Nephron (organoid): ENCODE results near the gene ZP2.
"Not testable (repeated sequence)": the region's sequence is repeated elsewhere in the genome, so short reads cannot be mapped to it uniquely, and the experiment has no call there.

Experiments
- H3K27ac Mint-ChIP-seq, 3 experiments: 2 replicates each; pipeline ENCODE4 v1.8.0; 2020; ENCODE audit warnings: mixed read lengths in 3 of 3, mild to moderate bottlenecking in 2 of 3, moderate library complexity in 1 of 3
- H3K27me3 Mint-ChIP-seq: 2 replicates; pipeline ENCODE4 v1.8.0; 2021; ENCODE audit warnings: low read depth, mild to moderate bottlenecking, moderate library complexity, mixed read lengths
- H3K36me3 Mint-ChIP-seq: 2 replicates; pipeline ENCODE4 v1.8.0; 2020; ENCODE audit warnings: low read depth, mixed read lengths
- H3K4me1 Mint-ChIP-seq: 2 replicates; pipeline ENCODE4 v1.8.0; 2020; ENCODE audit warnings: mixed read lengths
- H3K4me3 Mint-ChIP-seq, 3 experiments: 2 replicates each; pipeline ENCODE4 v1.8.0; 2020; ENCODE audit warnings: mild to moderate bottlenecking in 3 of 3, mixed read lengths in 3 of 3, moderate library complexity in 2 of 3
- H3K9me3 Mint-ChIP-seq: 2 replicates; pipeline ENCODE4 v1.8.0; 2020; ENCODE audit warnings: mixed read lengths
- TF ChIP-seq, protein P1 (sequence below), 3 experiments: fragments of 200-600 bp; sonication (generic); IDR thresholded peaks; one replicate each; pipeline ENCODE4 v1.5.0; 2021; ENCODE audit warnings: antibody characterized with exemption in 3 of 3; ENCODE audit not compliant: unreplicated experiment in 3 of 3

ZP2 gene

DNA sequence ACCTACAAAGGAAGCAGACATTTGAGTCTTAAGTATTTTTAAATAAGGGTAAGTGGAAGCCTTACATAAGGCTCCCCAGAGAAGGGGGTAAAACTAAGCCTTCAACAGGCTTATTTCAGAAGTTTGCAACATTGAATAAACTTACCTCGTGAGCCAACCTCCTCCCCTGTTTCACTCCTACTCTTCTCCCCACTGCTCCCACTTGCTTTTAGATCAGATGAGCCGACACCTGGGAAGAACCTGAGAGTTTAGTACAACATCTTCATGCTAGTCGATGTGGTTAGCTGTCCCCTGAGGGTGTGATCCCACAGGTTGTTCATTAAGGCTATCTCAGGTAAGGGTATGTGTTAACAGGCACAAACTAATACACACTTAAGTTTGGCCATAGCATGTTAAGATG, 13.8 kb downstream of the ZP2 start:
- Mint-ChIP-seq H3K27me3 (peaks cover 23% of the 10 kb centered on the region), H3K9me3 (no peaks in the 10 kb centered on the region), H3K36me3 (no peaks in the 10 kb centered on the region), H3K4me1 (no peaks in the 10 kb centered on the region), H3K4me3 (no peak overlapping the region), H3K27ac (no peak overlapping the region)
- TF ChIP-seq, protein P1, sequence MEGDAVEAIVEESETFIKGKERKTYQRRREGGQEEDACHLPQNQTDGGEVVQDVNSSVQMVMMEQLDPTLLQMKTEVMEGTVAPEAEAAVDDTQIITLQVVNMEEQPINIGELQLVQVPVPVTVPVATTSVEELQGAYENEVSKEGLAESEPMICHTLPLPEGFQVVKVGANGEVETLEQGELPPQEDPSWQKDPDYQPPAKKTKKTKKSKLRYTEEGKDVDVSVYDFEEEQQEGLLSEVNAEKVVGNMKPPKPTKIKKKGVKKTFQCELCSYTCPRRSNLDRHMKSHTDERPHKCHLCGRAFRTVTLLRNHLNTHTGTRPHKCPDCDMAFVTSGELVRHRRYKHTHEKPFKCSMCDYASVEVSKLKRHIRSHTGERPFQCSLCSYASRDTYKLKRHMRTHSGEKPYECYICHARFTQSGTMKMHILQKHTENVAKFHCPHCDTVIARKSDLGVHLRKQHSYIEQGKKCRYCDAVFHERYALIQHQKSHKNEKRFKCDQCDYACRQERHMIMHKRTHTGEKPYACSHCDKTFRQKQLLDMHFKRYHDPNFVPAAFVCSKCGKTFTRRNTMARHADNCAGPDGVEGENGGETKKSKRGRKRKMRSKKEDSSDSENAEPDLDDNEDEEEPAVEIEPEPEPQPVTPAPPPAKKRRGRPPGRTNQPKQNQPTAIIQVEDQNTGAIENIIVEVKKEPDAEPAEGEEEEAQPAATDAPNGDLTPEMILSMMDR (IDR thresholded peaks at IDR 0.05; ENCODE audit: unreplicated experiment in 3 of 3) = no peak

DNA sequence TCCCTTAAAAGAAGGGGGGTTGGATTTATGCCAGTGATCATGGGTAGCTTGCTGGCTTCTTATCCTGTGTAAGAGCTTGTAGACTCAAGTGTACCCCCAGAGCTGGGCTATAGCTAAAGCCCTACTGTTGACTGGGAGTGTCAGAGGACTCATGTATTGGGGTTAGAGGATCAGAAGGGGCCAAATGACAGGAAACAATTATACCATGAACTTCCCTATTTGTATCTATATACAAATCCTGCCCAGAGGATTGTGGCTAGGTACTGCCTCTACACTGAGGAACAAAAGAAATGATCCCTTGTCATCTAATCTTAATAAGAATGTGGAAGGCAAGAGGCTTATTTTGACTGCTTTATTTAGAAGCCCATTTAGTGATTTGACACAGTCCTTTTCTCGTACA, 14.3 kb downstream of the ZP2 start:
- Mint-ChIP-seq H3K9me3 (no peaks in the 10 kb centered on the region), H3K27me3 (peaks cover 23% of the 10 kb centered on the region), H3K4me3 (no peak overlapping the region), H3K27ac (no peak overlapping the region), H3K4me1 (no peaks in the 10 kb centered on the region), H3K36me3 (no peaks in the 10 kb centered on the region)
- TF ChIP-seq, protein P1 (IDR thresholded peaks at IDR 0.05; ENCODE audit: unreplicated experiment in 3 of 3) = no peak

DNA sequence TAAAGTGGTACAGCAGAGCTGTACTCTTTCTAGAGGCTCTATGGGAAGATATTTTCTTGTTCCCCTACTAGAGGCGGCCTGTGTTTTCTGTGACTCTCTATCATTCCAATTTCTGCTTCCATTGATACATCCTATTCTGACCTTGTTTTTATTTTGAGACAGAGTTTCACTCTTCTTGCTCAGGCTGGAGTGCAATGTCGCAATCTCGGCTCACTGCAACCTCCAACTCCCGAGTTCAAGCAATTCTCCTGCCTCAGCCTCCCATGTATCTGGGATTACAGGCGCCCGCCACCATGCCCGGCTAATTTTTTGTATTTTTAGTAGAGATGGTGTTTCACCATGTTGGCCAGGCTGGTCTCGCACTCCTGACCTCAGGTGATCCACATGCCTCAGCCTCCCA, 16.0 kb downstream of the ZP2 start:
- not testable (repeated sequence) for H3K27ac Mint-ChIP-seq, H3K4me3 Mint-ChIP-seq, H3K36me3 Mint-ChIP-seq, H3K9me3 Mint-ChIP-seq, H3K4me1 Mint-ChIP-seq
- peaks cover 24% of the 10 kb centered on the region for H3K27me3 Mint-ChIP-seq

DNA sequence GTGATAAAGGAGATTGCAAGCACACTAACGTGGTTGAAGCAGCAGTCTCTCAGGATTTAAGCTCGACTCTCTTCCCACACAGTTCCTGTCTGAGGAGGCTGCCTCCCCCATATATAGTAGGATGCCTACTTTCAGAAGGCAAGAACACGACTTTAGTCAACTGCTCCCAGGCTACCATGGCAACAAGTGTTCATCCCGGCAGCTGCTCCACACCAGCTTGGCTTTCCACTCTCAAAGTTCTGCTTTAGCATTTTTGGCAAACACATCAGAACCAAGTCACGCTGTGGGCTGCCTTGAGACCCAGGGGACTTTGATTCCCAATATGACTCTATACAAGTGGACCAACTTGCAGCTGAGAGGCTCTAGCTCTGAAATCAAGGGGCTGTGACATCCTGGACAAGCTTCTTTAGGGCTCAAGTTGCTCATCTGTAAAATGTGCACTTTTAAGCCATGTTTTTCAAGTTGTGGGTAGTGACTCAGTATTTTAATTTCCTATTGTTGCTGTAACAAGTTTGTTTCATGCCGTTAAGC, 16.5 kb downstream of the ZP2 start:
- H3K4me3 Mint-ChIP-seq = no peak overlapping the region
- no peaks in the 10 kb centered on the region for H3K4me1 Mint-ChIP-seq
- no peaks in the 10 kb centered on the region for H3K36me3 Mint-ChIP-seq
- TF ChIP-seq, protein P1 (IDR thresholded peaks at IDR 0.05; ENCODE audit: unreplicated experiment in 3 of 3) = no peak
- H3K9me3 Mint-ChIP-seq = peaks cover 2% of the 10 kb centered on the region
- H3K27me3 Mint-ChIP-seq = peaks cover 28% of the 10 kb centered on the region
- H3K27ac Mint-ChIP-seq = no peak overlapping the region

GRCh38 chr16:21192991-21193390, 18.4 kb downstream of the ZP2 start:
- TF ChIP-seq, protein P1 (IDR thresholded peaks at IDR 0.05; ENCODE audit: unreplicated experiment in 3 of 3) = no peak
- Mint-ChIP-seq H3K4me3 (no peak overlapping the region), H3K36me3 (no peaks in the 10 kb centered on the region), H3K4me1 (no peaks in the 10 kb centered on the region), H3K27me3 (peaks cover 30% of the 10 kb centered on the region), H3K27ac (no peak overlapping the region), H3K9me3 (peaks cover 2% of the 10 kb centered on the region)

DNA sequence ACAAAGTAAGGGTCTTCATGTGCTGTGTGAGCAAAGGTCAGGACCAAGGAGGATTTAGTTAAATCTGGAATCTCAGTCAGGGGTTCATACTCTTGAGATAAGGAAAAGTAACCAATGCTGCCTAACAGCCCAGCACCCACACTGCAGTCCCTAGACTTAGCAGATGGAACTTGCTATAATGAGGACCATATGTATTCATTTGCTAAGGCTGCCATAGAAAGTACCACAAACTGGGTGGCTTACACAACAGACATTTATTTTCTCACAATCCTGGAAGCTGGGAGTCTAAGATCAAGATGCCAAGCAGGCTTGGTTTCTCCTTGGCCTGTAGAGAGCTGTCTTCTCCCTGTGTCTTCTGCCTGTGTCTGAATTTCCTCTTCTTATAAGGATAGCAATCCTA, 20.8 kb downstream of the ZP2 start:
- Mint-ChIP-seq H3K4me1 (no peaks in the 10 kb centered on the region), H3K4me3 (no peak overlapping the region), H3K9me3 (peaks cover 2% of the 10 kb centered on the region), H3K27ac (no peak overlapping the region), H3K27me3 (peaks cover 31% of the 10 kb centered on the region), H3K36me3 (no peaks in the 10 kb centered on the region)
- TF ChIP-seq, protein P1 (IDR thresholded peaks at IDR 0.05; ENCODE audit: unreplicated experiment in 3 of 3) = no peak
